Body of pancreas (tissue), 4 donors: ENCODE results near the gene SAMD8. TPM values are rescaled to one million over a fixed set of nuclear protein-coding genes. Genes with fewer than 3 reads are reported as not detected.

Source experiments
- ATAC-seq: fragments of 150-250 bp; one replicate; pipeline ENCODE4 v1.9.1; 2016
- DNase-seq, 4 donors: peaks; one replicate each; pipeline ENCODE4 v3.0.0-alpha.2; 2019
- H3K27ac ChIP-seq, 4 donors: fragments of 200-600 bp; sonication (generic); 1 replicate in 3 of 4; 2 replicates in 1 of 4; pipeline versions ENCODE4 v1.5.1 to v1.6.1; 2016 to 2019; ENCODE audit warnings: mild to moderate bottlenecking in 1 of 4, mixed read lengths in 1 of 4, moderate library complexity in 1 of 4
- H3K27me3 ChIP-seq, 2 donors: fragments of 200-600 bp; sonication (generic); one replicate each; pipeline ENCODE4 v1.6.0; 2016; ENCODE audit warnings: mild to moderate bottlenecking in 1 of 2
- H3K36me3 ChIP-seq, 2 donors: fragments of 200-600 bp; sonication (generic); replicated peaks in 1 of 2; 2 replicates each; pipeline ENCODE4 v1.5.1; 2016; ENCODE audit warnings: low read depth in 2 of 2; ENCODE audit not compliant: insufficient read depth in 1 of 2
- H3K4me1 ChIP-seq: fragments of 200-600 bp; sonication (generic); one replicate; pipeline ENCODE4 v1.6.0; 2016
- H3K4me3 ChIP-seq, 2 donors: fragments of 200-600 bp; sonication (generic); 1 replicate in 1 of 2; 2 replicates in 1 of 2; pipeline ENCODE4 v1.5.1; 2016 to 2019
- H3K9me3 ChIP-seq, 3 donors: fragments of 200-600 bp; sonication (generic); 1 replicate in 2 of 3; 2 replicates in 1 of 3; pipeline ENCODE4 v1.5.1; 2016
- CTCF ChIP-seq, 7 experiments: fragments of 450-650 bp in 4 of 7; fragments of 200-600 bp in 3 of 7; sonication (generic) in 3 of 7; IDR thresholded peaks; one replicate each; pipeline ENCODE4 v1.5.1; 2016 to 2019; ENCODE audit warnings: antibody characterized with exemption in 7 of 7
- POLR2A ChIP-seq, 3 donors: fragments of 450-650 bp; IDR thresholded peaks; one replicate each; pipeline ENCODE4 v1.6.1; 2016; ENCODE audit warnings: antibody characterized with exemption in 3 of 3, mild to moderate bottlenecking in 2 of 3
- WGBS, 2 donors: methylation state at CpG; one replicate each; pipeline ENCODE4 v1.1.5; 2017; 5-methylcytosine and 5-hydroxymethylcytosine counted together
- intact Hi-C: fragments of 100-400 bp; cut with DNase I; formaldehyde crosslinking; loops from one replicate; pipeline ENCODE4 v1.15.1; 2023
- total RNA-seq, 2 donors: library from RNA; depleted of rRNA; stranded (reverse); fragments of >200 nt; gene quantifications; one replicate each; pipeline ENCODE4 v1.1.0, GENCODE V29; 2016

The SAMD8 gene
- total RNA-seq, 2 donors from 2014 or later = 16.1 to 18.5 TPM

DNA sequence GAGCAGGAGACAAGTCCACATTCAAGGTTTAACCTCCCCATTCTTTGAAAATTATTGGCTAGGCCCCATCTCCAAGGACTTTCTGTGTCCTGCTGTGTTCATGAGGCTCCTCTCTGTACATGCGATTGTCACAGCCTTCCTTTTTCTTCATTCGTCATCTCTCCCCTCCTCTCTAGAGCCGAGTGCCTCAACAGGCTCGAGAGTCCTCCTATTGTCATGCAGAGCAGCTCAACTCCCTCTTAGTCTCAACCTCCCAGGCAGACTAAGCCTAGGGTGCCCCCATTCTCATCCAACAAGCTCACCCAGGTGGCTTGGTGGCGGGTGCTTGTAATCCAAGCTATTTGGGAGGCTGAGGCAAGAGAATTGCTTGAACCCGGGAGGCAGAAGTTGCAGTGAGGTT is 35.1 kb upstream of the SAMD8 start:
- ATAC-seq = no peak
- intact Hi-C loops = no loop called here
- 83 to 92% methylated on average over 6 of the region's 6 CpGs for WGBS, 2 donors

GRCh38 chr10:75079436-75080083 is 31.9 kb upstream of the SAMD8 start:
- Histone ChIP-seq H3K27me3 (no peaks in the 10 kb centered on the region), H3K27ac (no peak overlapping the region), H3K4me3 (no peak overlapping the region), H3K9me3 (no peaks in the 10 kb centered on the region), H3K4me1 (no peaks in the 10 kb centered on the region), H3K36me3 (no peaks in the 10 kb centered on the region)
- ATAC-seq (no peak), DNase-seq (no peak)
- intact Hi-C loops = no loop called here
- TF ChIP-seq POLR2A (IDR thresholded peaks at IDR 0.05) (no peak), CTCF (IDR thresholded peaks at IDR 0.05) (no peak)
- 80% methylated on average over 9 of the region's 9 CpGs for WGBS, 2 donors

More for the DNA sequence above, 35.1 kb upstream of the SAMD8 start:
- no peaks in the 10 kb centered on the region for H3K4me1 ChIP-seq
- DNase-seq = no peak
- no peaks in the 10 kb centered on the region for H3K36me3 ChIP-seq
- H3K9me3 ChIP-seq = no peaks in the 10 kb centered on the region
- no peak overlapping the region for H3K27ac ChIP-seq
- TF ChIP-seq POLR2A (IDR thresholded peaks at IDR 0.05) (no peak), CTCF (IDR thresholded peaks at IDR 0.05) (no peak)
- no peak overlapping the region for H3K4me3 ChIP-seq
- no peaks in the 10 kb centered on the region for H3K27me3 ChIP-seq

GRCh38 chr10:75080554-75080953 is 30.9 kb upstream of the SAMD8 start:
- WGBS, 2 donors = 85 to 91% methylated on average over 4 of the region's 4 CpGs
- no peak overlapping the region for H3K27ac ChIP-seq
- no peak overlapping the region for H3K4me3 ChIP-seq
- no peak for DNase-seq
- no peak for ATAC-seq
- H3K27me3 ChIP-seq = no peaks in the 10 kb centered on the region
- intact Hi-C loops = no loop called here
- TF ChIP-seq CTCF (IDR thresholded peaks at IDR 0.05) = no peak
- TF ChIP-seq POLR2A (IDR thresholded peaks at IDR 0.05) = no peak
- no peaks in the 10 kb centered on the region for H3K36me3 ChIP-seq
- no peaks in the 10 kb centered on the region for H3K9me3 ChIP-seq
- no peaks in the 10 kb centered on the region for H3K4me1 ChIP-seq

GRCh38 chr10:75081379-75081778 is 30.1 kb upstream of the SAMD8 start:
- intact Hi-C loops = no loop called here
- ATAC-seq = no peak

More at GRCh38 chr10:75081379-75081778, 30.1 kb upstream of the SAMD8 start:
- WGBS, 2 donors = 90 to 91% methylated on average over 5 of the region's 5 CpGs
- H3K9me3 ChIP-seq = no peaks in the 10 kb centered on the region
- H3K36me3 ChIP-seq = no peaks in the 10 kb centered on the region
- no peaks in the 10 kb centered on the region for H3K27me3 ChIP-seq
- H3K27ac ChIP-seq = no peak overlapping the region
- H3K4me3 ChIP-seq = no peak overlapping the region
- no peak for DNase-seq
- peaks cover 6% of the 10 kb centered on the region for H3K4me1 ChIP-seq
- TF ChIP-seq POLR2A (IDR thresholded peaks at IDR 0.05) = no peak
- no peak for TF ChIP-seq CTCF (IDR thresholded peaks at IDR 0.05)
